ENCODE results near the gene GTF2A1L.

GTF2A1L gene

GRCh38 chr2:48709096-48710034, 91.7 kb downstream of the GTF2A1L start:
- DNase-seq, result no peak

GRCh38 chr2:48711343-48711742, 93.7 kb downstream of the GTF2A1L start:
- no peak for DNase-seq

- no peak for DNase-seq
These were observed 94.5 kb downstream of the GTF2A1L start for GRCh38 chr2:48712151-48712550.

- no peak for DNase-seq
These were observed 96.0 kb downstream of the GTF2A1L start for GRCh38 chr2:48713647-48714046.

- DNase-seq, result no peak
These were observed 96.6 kb downstream of the GTF2A1L start for GRCh38 chr2:48714245-48714644.

GRCh38 chr2:48715042-48715899, 97.6 kb downstream of the GTF2A1L start:
- no peak for DNase-seq

- no peak for DNase-seq
These were observed 98.3 kb downstream of the GTF2A1L start for GRCh38 chr2:48715956-48716355.

- DNase-seq, result no peak
These were observed 100.2 kb downstream of the GTF2A1L start for GRCh38 chr2:48717846-48718245.

GRCh38 chr2:48719480-48720177, 102.0 kb downstream of the GTF2A1L start:
- no peak for DNase-seq

GRCh38 chr2:48721158-48721557, 103.5 kb downstream of the GTF2A1L start:
- no peak for DNase-seq

- no peak for DNase-seq
These were observed 104.7 kb downstream of the GTF2A1L start for GRCh38 chr2:48722391-48722790.

- no peak for DNase-seq
These were observed 105.5 kb downstream of the GTF2A1L start for GRCh38 chr2:48723129-48723528.

GRCh38 chr2:48724278-48724677, 106.6 kb downstream of the GTF2A1L start:
- DNase-seq, result no peak

GRCh38 chr2:48725696-48726494, 108.2 kb downstream of the GTF2A1L start:
- no peak for DNase-seq

- no peak for DNase-seq
These were observed 109.9 kb downstream of the GTF2A1L start for GRCh38 chr2:48727560-48727959.

GRCh38 chr2:48728295-48728694, 110.6 kb downstream of the GTF2A1L start:
- no peak for DNase-seq

GRCh38 chr2:48728840-48729239, 111.2 kb downstream of the GTF2A1L start:
- no peak for DNase-seq

Data from NCI-H146 (cell line).